Immature natural killer cell (primary cell): Measurements from ENCODE around the gene SH2B3. TPM values are rescaled to one million over a fixed set of nuclear protein-coding genes. Genes with fewer than 3 reads are reported as not detected.

ENCODE experiments used
- DNase-seq, 3 donors: peaks; one replicate each; pipeline ENCODE4 v3.0.0; 2022; ENCODE audit warnings: mixed read lengths in 1 of 3
- H3K27ac Mint-ChIP-seq, 6 donors: one replicate each; pipeline ENCODE4 v1.8.0; 2020; ENCODE audit warnings: mixed read lengths in 6 of 6, mild to moderate bottlenecking in 5 of 6, inconsistent platforms in 4 of 6, moderate library complexity in 3 of 6
- H3K27me3 Mint-ChIP-seq, 3 donors: one replicate each; pipeline ENCODE4 v1.8.0; 2020 to 2021; ENCODE audit warnings: low read depth in 3 of 3, mild to moderate bottlenecking in 3 of 3, mixed read lengths in 3 of 3, moderate library complexity in 3 of 3, inconsistent platforms in 1 of 3
- H3K36me3 Mint-ChIP-seq, 3 donors: one replicate each; pipeline ENCODE4 v1.8.0; 2020; ENCODE audit warnings: mixed read lengths in 3 of 3, inconsistent platforms in 2 of 3, mild to moderate bottlenecking in 2 of 3
- H3K4me1 Mint-ChIP-seq, 2 donors: one replicate each; pipeline ENCODE4 v1.8.0; 2020; ENCODE audit warnings: inconsistent platforms in 2 of 2, mild to moderate bottlenecking in 2 of 2, mixed read lengths in 2 of 2, moderate library complexity in 1 of 2
- H3K4me3 Mint-ChIP-seq, 5 donors: one replicate each; pipeline ENCODE4 v1.8.0; 2020; ENCODE audit warnings: mild to moderate bottlenecking in 5 of 5, mixed read lengths in 5 of 5, inconsistent platforms in 3 of 5, moderate library complexity in 3 of 5
- H3K9me3 Mint-ChIP-seq, 6 donors: one replicate each; pipeline ENCODE4 v1.8.0; 2020; ENCODE audit warnings: mild to moderate bottlenecking in 6 of 6, mixed read lengths in 6 of 6, inconsistent platforms in 4 of 6, moderate library complexity in 3 of 6
- polyA plus RNA-seq, 3 donors: library from polyadenylated mRNA; unstranded; fragments of 300-500 nt; fragmentation: Illumina TruSeq; gene quantifications; one replicate each; pipeline ENCODE4 v1.2.3, GENCODE V29; 2021

SH2B3 gene
- polyA plus RNA-seq, 3 donors from 2014 or later: 0.08 to 13.5 (median 5.3) TPM

GRCh38 chr12:111430433-111431353 is 25.0 kb downstream of the SH2B3 start:
- Mint-ChIP-seq H3K27me3 (peaks cover 23 to 43% (median 37%) of the 10 kb centered on the region in 3 donors), H3K9me3 (no peaks in the 10 kb centered on the region), H3K4me3 (peak overlapping the region; percentile 86 to 94 (median 89)), H3K36me3 (no peaks in the 10 kb centered on the region), H3K4me1 (peaks cover 96 to 97% of the 10 kb centered on the region in 2 donors), H3K27ac (peak overlapping the region; percentile 98 to 100 (median 100))
- peak; percentile 75 to 82 (median 79) for DNase-seq

DNA sequence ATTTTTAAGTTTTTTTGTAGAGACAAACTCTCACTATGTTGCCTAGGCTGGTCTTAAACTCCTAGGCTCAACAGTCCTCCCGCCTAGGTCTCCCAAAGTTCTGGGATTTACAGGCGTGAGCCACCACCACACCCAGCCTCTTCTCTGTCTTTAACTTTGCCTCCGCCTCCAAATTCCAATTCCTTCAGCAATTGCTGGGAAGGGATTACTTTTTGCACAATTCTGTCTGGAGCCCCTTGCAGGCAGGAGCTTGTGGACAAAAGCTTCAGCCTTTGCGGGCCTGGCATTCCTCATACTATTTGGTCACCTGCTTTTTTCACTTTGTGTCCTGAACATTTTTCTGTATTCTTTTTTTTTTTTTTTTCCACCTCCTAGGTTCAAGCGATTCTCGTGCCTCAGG is 26.0 kb downstream of the SH2B3 start:
- H3K27me3 Mint-ChIP-seq: peaks cover 23 to 51% (median 42%) of the 10 kb centered on the region in 3 donors
- H3K9me3 Mint-ChIP-seq: no peaks in the 10 kb centered on the region
- peak overlapping the region; percentile 79 to 91 (median 86) for H3K4me3 Mint-ChIP-seq
- H3K27ac Mint-ChIP-seq: peak overlapping the region; percentile 98 to 100 (median 99)
- H3K4me1 Mint-ChIP-seq: peaks cover 96 to 97% of the 10 kb centered on the region in 2 donors
- no peaks in the 10 kb centered on the region for H3K36me3 Mint-ChIP-seq
- no peak for DNase-seq

GRCh38 chr12:111434049-111434448 is 28.3 kb downstream of the SH2B3 start:
- DNase-seq: no peak
- no peaks in the 10 kb centered on the region for H3K9me3 Mint-ChIP-seq
- H3K4me3 Mint-ChIP-seq: peak overlapping the region; percentile 81 to 91 (median 87)
- peak overlapping the region; percentile 98 to 100 (median 99) for H3K27ac Mint-ChIP-seq
- peaks cover 96 to 98% of the 10 kb centered on the region in 2 donors for H3K4me1 Mint-ChIP-seq
- H3K27me3 Mint-ChIP-seq: peaks cover 29 to 59% (median 40%) of the 10 kb centered on the region in 3 donors
- H3K36me3 Mint-ChIP-seq: peaks cover 4 to 5% (median 5%) of the 10 kb centered on the region in 3 donors

GRCh38 chr12:111434680-111435338 is 29.1 kb downstream of the SH2B3 start:
- peak overlapping the region; percentile 81 to 91 (median 87) for H3K4me3 Mint-ChIP-seq
- H3K36me3 Mint-ChIP-seq: peaks cover 4 to 5% (median 5%) of the 10 kb centered on the region in 3 donors
- no peaks in the 10 kb centered on the region for H3K9me3 Mint-ChIP-seq
- H3K27ac Mint-ChIP-seq: peak overlapping the region; percentile 98 to 100 (median 99)
- DNase-seq: peak; percentile 96
- peaks cover 96 to 99% of the 10 kb centered on the region in 2 donors for H3K4me1 Mint-ChIP-seq
- H3K27me3 Mint-ChIP-seq: peaks cover 26 to 60% (median 36%) of the 10 kb centered on the region in 3 donors

DNA sequence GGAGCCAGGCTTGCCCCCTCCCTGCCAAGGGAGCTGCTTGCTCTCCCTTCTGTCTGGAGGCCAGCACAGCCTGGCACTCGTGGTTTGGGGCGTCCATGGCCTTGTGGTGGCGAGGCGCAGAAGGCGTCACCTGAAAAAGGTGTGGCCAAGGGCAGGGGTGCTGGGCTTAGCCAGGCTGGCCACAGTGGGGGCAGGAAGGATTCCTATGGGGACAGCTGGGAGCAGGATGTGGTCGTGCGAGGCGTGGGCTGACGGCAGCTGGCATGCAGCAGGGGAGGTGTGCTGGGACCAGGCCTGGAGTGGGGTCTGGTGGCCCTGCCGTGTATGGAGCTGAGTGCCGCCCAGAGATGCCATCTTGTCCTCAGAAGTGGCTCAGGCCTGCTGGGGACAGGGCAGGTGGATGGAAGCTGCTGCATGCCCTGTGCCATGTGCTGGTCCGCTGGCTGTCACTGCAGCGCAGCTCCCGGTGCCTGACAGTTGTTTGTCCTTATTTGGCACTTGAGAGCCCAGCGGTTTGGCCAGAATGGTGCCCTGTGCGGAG is 30.0 kb downstream of the SH2B3 start:
- peaks cover 21 to 55% (median 30%) of the 10 kb centered on the region in 3 donors for H3K27me3 Mint-ChIP-seq
- H3K4me1 Mint-ChIP-seq: peaks cover 96 to 99% of the 10 kb centered on the region in 2 donors
- peak; percentile 72 to 75 (median 73) for DNase-seq
- no peaks in the 10 kb centered on the region for H3K9me3 Mint-ChIP-seq
- peaks cover 4 to 5% (median 5%) of the 10 kb centered on the region in 3 donors for H3K36me3 Mint-ChIP-seq
- H3K4me3 Mint-ChIP-seq: peak overlapping the region; percentile 81 to 91 (median 87)
- peak overlapping the region; percentile 98 to 100 (median 99) for H3K27ac Mint-ChIP-seq

GRCh38 chr12:111436266-111436665 is 30.5 kb downstream of the SH2B3 start:
- Mint-ChIP-seq H3K27ac (peak overlapping the region; percentile 98 to 100 (median 99)), H3K27me3 (peaks cover 21 to 55% (median 30%) of the 10 kb centered on the region in 3 donors), H3K4me3 (peak overlapping the region; percentile 81 to 91 (median 87)), H3K9me3 (no peaks in the 10 kb centered on the region), H3K4me1 (peaks cover 98 to 99% of the 10 kb centered on the region in 2 donors), H3K36me3 (peaks cover 4 to 5% (median 5%) of the 10 kb centered on the region in 3 donors)
- no peak for DNase-seq

- peaks cover 21 to 53% (median 30%) of the 10 kb centered on the region in 3 donors for H3K27me3 Mint-ChIP-seq
- peak overlapping the region; percentile 98 to 100 (median 99) for H3K27ac Mint-ChIP-seq
- peaks cover 98 to 99% of the 10 kb centered on the region in 2 donors for H3K4me1 Mint-ChIP-seq
- peak overlapping the region; percentile 81 to 91 (median 87) for H3K4me3 Mint-ChIP-seq
- no peaks in the 10 kb centered on the region for H3K9me3 Mint-ChIP-seq
- peaks cover 4 to 5% (median 5%) of the 10 kb centered on the region in 3 donors for H3K36me3 Mint-ChIP-seq
- DNase-seq: no peak
These were observed 31.1 kb downstream of the SH2B3 start for GRCh38 chr12:111436811-111437210.

- DNase-seq: peak in 1 of 3 donors; percentile 34
These were observed 32.2 kb downstream of the SH2B3 start for GRCh38 chr12:111437816-111438454.

DNA sequence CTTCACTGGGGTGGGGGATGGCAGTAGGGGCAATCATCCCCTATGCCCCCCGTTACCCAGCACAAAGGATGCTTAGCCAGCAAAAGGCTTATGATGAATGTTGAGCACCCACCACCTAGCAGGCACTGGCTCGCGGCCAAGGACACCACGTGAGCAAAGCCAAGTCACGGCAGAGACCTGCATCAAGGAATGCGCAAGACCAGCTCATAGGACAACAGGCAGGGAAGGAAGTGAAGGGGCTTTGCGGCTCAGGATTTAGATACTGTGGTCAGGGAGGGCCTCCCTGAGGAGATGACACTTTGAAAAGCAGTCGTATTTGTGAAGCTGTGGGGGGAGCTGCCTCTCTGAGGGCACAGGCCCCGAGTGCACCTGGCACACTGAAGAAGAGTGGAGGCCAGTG is 32.8 kb downstream of the SH2B3 start:
- Mint-ChIP-seq H3K9me3 (no peaks in the 10 kb centered on the region), H3K4me3 (peak overlapping the region; percentile 73 to 86 (median 82)), H3K4me1 (peaks cover 98 to 99% of the 10 kb centered on the region in 2 donors), H3K36me3 (peaks cover 4 to 8% (median 5%) of the 10 kb centered on the region in 3 donors), H3K27ac (peak overlapping the region; percentile 98 to 100 (median 99)), H3K27me3 (peaks cover 23 to 49% (median 37%) of the 10 kb centered on the region in 3 donors)
- DNase-seq: peak; percentile 63 to 70 (median 66)

More at GRCh38 chr12:111437816-111438454, 32.2 kb downstream of the SH2B3 start:
- peaks cover 98 to 99% of the 10 kb centered on the region in 2 donors for H3K4me1 Mint-ChIP-seq
- H3K4me3 Mint-ChIP-seq: peak overlapping the region; percentile 75 to 86 (median 82)
- H3K36me3 Mint-ChIP-seq: peaks cover 4 to 5% (median 5%) of the 10 kb centered on the region in 3 donors
- no peaks in the 10 kb centered on the region for H3K9me3 Mint-ChIP-seq
- H3K27me3 Mint-ChIP-seq: peaks cover 23 to 50% (median 34%) of the 10 kb centered on the region in 3 donors
- H3K27ac Mint-ChIP-seq: peak overlapping the region; percentile 98 to 100 (median 99)

DNA sequence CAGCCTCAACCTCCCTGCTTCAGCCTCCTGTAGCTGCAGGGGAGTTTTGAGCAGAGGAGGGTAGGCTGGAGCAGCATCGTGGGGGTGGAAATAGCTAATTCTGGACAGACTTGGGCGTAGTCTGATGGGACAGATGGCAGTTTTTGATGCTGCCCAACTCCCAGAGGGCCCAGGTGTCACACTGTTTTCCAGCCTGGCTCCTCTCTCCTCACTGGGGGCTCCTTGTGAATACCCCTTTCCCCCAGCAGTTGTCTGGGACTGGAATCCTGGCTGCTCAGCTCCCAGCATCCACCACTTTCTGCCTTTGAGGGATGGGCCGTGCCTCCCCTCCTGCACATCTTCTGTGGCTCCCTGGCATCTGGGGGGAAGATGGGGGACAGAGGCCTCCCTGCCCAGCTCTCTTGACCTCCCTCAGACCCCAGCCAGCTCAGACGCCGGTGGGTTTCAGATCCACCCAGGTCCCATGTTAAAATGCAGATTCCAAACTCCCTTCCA is 34.0 kb downstream of the SH2B3 start:
- Mint-ChIP-seq H3K4me1 (peaks cover 98 to 99% of the 10 kb centered on the region in 2 donors), H3K27me3 (peaks cover 24 to 40% (median 30%) of the 10 kb centered on the region in 3 donors), H3K9me3 (no peaks in the 10 kb centered on the region), H3K36me3 (peaks cover 4 to 8% (median 5%) of the 10 kb centered on the region in 3 donors), H3K27ac (peak overlapping the region; percentile 84 to 99 (median 98)), H3K4me3 (peak overlapping the region; percentile 45 to 72 (median 52))
- DNase-seq: no peak

GRCh38 chr12:111440152-111440551 is 34.4 kb downstream of the SH2B3 start:
- Mint-ChIP-seq H3K36me3 (peaks cover 4 to 8% (median 5%) of the 10 kb centered on the region in 3 donors), H3K27me3 (peaks cover 22 to 40% (median 26%) of the 10 kb centered on the region in 3 donors), H3K9me3 (no peaks in the 10 kb centered on the region), H3K4me1 (peaks cover 98 to 99% of the 10 kb centered on the region in 2 donors), H3K27ac (peak overlapping the region; percentile 79 to 99 (median 95)), H3K4me3 (peak overlapping the region; percentile 45 to 72 (median 52))
- DNase-seq: no peak

- Mint-ChIP-seq H3K27me3 (peaks cover 18 to 35% (median 21%) of the 10 kb centered on the region in 3 donors), H3K4me3 (peak overlapping the region in 4 of 5 donors; percentile 47 to 65 (median 52)), H3K9me3 (no peaks in the 10 kb centered on the region), H3K27ac (peak overlapping the region; percentile 79 to 99 (median 95)), H3K36me3 (peaks cover 4 to 8% (median 5%) of the 10 kb centered on the region in 3 donors), H3K4me1 (peaks cover 98 to 99% of the 10 kb centered on the region in 2 donors)
- DNase-seq: no peak
These were observed 34.9 kb downstream of the SH2B3 start for GRCh38 chr12:111440631-111441030.
